Ishikawa (cell line): ENCODE results near the gene DSC2.

Experiments used
- CEBPB ChIP-seq: IDR thresholded peaks from 2 replicates; pipeline ENCODE4 v1.6.1; 2012
- CREB1 ChIP-seq: IDR thresholded peaks from 2 replicates; pipeline ENCODE4 v1.6.1; 2012; ENCODE audit warnings: low read depth
- EGR1 ChIP-seq: IDR thresholded peaks from 2 replicates; pipeline ENCODE4 v1.6.1; 2012
- EP300 ChIP-seq: IDR thresholded peaks from 2 replicates; pipeline ENCODE4 v1.6.1; 2012; ENCODE audit warnings: borderline replicate concordance
- FOXM1 ChIP-seq: IDR thresholded peaks from 2 replicates; pipeline ENCODE4 v1.6.1; 2012; ENCODE audit warnings: low read depth, borderline replicate concordance
- MAX ChIP-seq: IDR thresholded peaks from 2 replicates; pipeline ENCODE4 v1.6.1; 2012
- NFIC ChIP-seq: IDR thresholded peaks from 2 replicates; pipeline ENCODE4 v1.6.1; 2012
- RAD21 ChIP-seq: IDR thresholded peaks from 2 replicates; pipeline ENCODE4 v1.6.1; 2012; ENCODE audit warnings: low read depth
- REST ChIP-seq: IDR thresholded peaks from 2 replicates; pipeline ENCODE4 v1.6.1; 2012; ENCODE audit warnings: low read depth, mild to moderate bottlenecking
- TAF1 ChIP-seq: IDR thresholded peaks from 2 replicates; pipeline ENCODE4 v1.6.1; 2012; ENCODE audit warnings: low read depth, mild to moderate bottlenecking
- TCF12 ChIP-seq: IDR thresholded peaks from 2 replicates; pipeline ENCODE4 v1.6.1; 2012; ENCODE audit warnings: low read depth
- TEAD4 ChIP-seq: IDR thresholded peaks from 2 replicates; pipeline ENCODE4 v1.6.1; 2012
- YY1 ChIP-seq: IDR thresholded peaks from 2 replicates; pipeline ENCODE4 v1.6.1; 2012; ENCODE audit warnings: low read depth
- ZBTB7A ChIP-seq: IDR thresholded peaks from 2 replicates; pipeline ENCODE4 v1.6.1; 2012; ENCODE audit warnings: low read depth
- TF ChIP-seq, protein P1 (sequence below): IDR thresholded peaks from 2 replicates; pipeline ENCODE4 v1.6.1; 2012

Gene DSC2

DNA sequence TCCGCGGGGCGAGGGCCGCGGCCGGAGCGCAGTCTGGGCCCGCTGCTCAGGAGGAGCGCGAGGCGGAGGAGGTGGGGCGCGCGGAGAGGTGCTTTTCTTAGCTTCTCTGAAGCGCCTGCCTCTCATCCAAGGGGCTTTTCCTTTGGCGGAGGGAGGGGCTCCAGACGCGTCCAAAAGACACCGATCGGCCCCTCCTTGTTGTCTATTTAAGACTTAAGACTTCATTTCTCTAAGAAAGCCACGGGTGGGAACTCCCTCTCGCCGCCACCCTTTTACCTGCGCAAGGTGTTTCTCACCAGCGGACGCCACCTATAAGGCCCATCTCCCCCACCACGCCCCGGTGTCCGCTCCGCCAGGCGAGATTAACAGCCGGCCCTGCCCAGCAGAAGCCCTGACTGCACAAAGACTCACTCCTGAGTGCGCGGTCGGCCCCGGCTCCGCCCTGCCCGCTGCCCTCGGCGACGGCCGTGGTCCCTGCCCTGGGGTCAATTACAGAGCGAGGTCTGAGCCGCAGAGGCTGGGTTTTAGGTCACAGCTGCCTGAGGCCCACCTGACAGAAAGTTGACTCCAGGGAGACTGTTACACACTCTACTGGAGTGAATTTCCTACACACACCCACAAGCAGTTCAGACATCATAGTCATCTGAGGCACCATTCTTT, at the start of gene DSC2:
DSC2 (minus strand) TSS at position 397 of the 660 bp plus-strand sequence. CDS start 450 bp downstream, outside the sequence.
- TF ChIP-seq REST (no peak), TAF1 (no peak), YY1 (no peak), FOXM1 (no peak), TEAD4 (no peak), TCF12 (no peak), NFIC (no peak), MAX (no peak), RAD21 (no peak), EGR1 (no peak), EP300 (no peak), CEBPB (no peak)

DNA sequence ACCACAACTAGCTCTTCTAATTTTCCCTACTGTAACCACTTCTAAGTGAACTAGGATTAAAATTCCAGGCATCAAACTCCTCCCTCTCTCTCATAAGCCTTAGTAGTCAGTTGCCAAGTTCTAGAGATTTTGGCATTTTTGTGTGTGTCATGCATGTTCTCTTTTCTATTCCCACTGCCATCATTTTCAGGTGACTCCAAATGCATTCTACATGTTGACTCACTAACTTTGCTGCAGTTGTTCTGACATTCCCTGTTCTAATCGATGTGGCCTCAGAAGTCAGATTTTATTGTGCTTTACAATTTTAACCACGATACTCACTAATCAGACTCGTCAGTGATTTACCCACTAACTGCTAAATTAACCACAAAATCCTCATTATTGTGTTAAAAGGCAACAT, 47.1 kb upstream of the DSC2 start:
- no peak for TF ChIP-seq NFIC
- TF ChIP-seq, protein P1, sequence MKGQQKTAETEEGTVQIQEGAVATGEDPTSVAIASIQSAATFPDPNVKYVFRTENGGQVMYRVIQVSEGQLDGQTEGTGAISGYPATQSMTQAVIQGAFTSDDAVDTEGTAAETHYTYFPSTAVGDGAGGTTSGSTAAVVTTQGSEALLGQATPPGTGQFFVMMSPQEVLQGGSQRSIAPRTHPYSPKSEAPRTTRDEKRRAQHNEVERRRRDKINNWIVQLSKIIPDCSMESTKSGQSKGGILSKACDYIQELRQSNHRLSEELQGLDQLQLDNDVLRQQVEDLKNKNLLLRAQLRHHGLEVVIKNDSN: no peak
- TF ChIP-seq RAD21: no peak

DNA sequence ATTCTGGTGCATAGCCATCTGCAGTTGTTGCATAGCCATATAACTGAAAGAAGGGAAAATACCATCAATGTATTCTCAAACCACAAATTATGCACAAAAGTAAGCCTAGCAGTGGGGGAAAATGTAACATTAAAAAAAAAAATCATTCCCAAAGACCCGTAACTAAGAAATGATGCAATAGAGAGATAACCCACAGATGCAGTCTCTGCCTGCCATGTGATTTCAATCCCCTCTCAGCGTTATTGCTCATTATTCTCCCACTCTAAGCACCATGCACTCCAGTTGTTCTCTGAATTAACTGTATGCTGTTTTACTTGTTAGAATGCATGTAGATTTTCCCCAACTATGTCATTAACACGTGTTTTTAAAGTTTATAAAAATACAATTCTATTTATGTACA, 46.4 kb upstream of the DSC2 start:
- no peak for TF ChIP-seq FOXM1
- TF ChIP-seq, protein P1: no peak
- no peak for TF ChIP-seq CREB1
- no peak for TF ChIP-seq CEBPB
- TF ChIP-seq RAD21: no peak
- TF ChIP-seq EP300: no peak
- no peak for TF ChIP-seq MAX
- TF ChIP-seq TCF12: no peak
- TF ChIP-seq TAF1: no peak
- no peak for TF ChIP-seq TEAD4
- TF ChIP-seq NFIC: no peak
- no peak for TF ChIP-seq EGR1
- TF ChIP-seq YY1: no peak
- no peak for TF ChIP-seq ZBTB7A
- TF ChIP-seq REST: no peak

- TF ChIP-seq, protein P1: no peak
- TF ChIP-seq MAX: no peak
- no peak for TF ChIP-seq YY1
- TF ChIP-seq TEAD4: no peak
- no peak for TF ChIP-seq TCF12
- TF ChIP-seq EGR1: no peak
- no peak for TF ChIP-seq TAF1
These were observed 44.6 kb upstream of the DSC2 start for GRCh38 chr18:31146809-31147208.

GRCh38 chr18:31143025-31143424, 40.8 kb upstream of the DSC2 start:
- TF ChIP-seq CREB1: no peak
- no peak for TF ChIP-seq ZBTB7A
- TF ChIP-seq FOXM1: no peak
- TF ChIP-seq NFIC: no peak
- no peak for TF ChIP-seq TAF1
- TF ChIP-seq, protein P1: no peak
- no peak for TF ChIP-seq REST
- no peak for TF ChIP-seq RAD21
- TF ChIP-seq YY1: no peak
- TF ChIP-seq MAX: no peak
- no peak for TF ChIP-seq TCF12
- TF ChIP-seq CEBPB: no peak
- TF ChIP-seq EGR1: no peak
- no peak for TF ChIP-seq EP300
- TF ChIP-seq TEAD4: no peak
